ENCODE data around the gene SMCO4.

The SMCO4 gene

GRCh38 chr11:93543292-93543977 is at the start of gene SMCO4:
Gene SMCO4, minus strand, starts transcription at chr11:93543391. Its CDS starts 64,202 bp downstream, at chr11:93479189.
- H3K36me3 ChIP-seq (ENCODE audit: insufficient read depth, low read length): no peaks in the 10 kb centered on the region
- H3K4me3 ChIP-seq (ENCODE audit: low read depth, low read length, poor library complexity, severe bottlenecking): peak within 1 kb of the TSS; percentile 68
- peak within 1 kb of the TSS; percentile 60; the same call in 1 of the 2 replicates for H3K9ac ChIP-seq (ENCODE audit: low read length)
- peak within 1 kb of the TSS; percentile 98 for H3K4me2 ChIP-seq (ENCODE audit: low read length)
- H3K79me2 ChIP-seq (ENCODE audit: insufficient read depth, low read length): no peaks in the 10 kb centered on the region
- no peak within 1 kb of the TSS for H3K27ac ChIP-seq (ENCODE audit: low read depth, low read length, poor library complexity, severe bottlenecking)
- H3K9me2 ChIP-seq (ENCODE audit: low read depth, low read length): no peaks in the 10 kb centered on the region
- peak within 1 kb of the TSS; percentile 96; the same call in 1 of the 2 replicates for H2AFZ ChIP-seq (ENCODE audit: low read length)
- TF ChIP-seq EZH2 (IDR thresholded peaks at IDR 0.05; ENCODE audit: borderline replicate concordance, low read length): no peak
- peak; percentile 50 for TF ChIP-seq CTCF (IDR thresholded peaks at IDR 0.05; ENCODE audit: low read length)
- H3K4me1 ChIP-seq (ENCODE audit: insufficient read depth, low read length, severe bottlenecking): peaks cover 16% of the 10 kb centered on the region
- H3K27me3 ChIP-seq (ENCODE audit: insufficient read depth, low read length): no peaks in the 10 kb centered on the region
- no peaks in the 10 kb centered on the region for H3K9me3 ChIP-seq (ENCODE audit: low read length)
- no peaks in the 10 kb centered on the region for H3F3A ChIP-seq (ENCODE audit: insufficient read depth, low read length)
- H4K20me1 ChIP-seq (ENCODE audit: insufficient read depth, low read length): no peaks in the 10 kb centered on the region

- Histone ChIP-seq H3K27ac (ENCODE audit: low read depth, low read length, poor library complexity, severe bottlenecking) (no peak overlapping the region), H3K9me3 (ENCODE audit: low read length) (no peaks in the 10 kb centered on the region), H4K20me1 (ENCODE audit: insufficient read depth, low read length) (no peaks in the 10 kb centered on the region), H3K79me2 (ENCODE audit: insufficient read depth, low read length) (no peaks in the 10 kb centered on the region), H3K36me3 (ENCODE audit: insufficient read depth, low read length) (no peaks in the 10 kb centered on the region), H2AFZ (ENCODE audit: low read length) (no peak overlapping the region), H3F3A (ENCODE audit: insufficient read depth, low read length) (no peaks in the 10 kb centered on the region), H3K4me2 (ENCODE audit: low read length) (no peak overlapping the region), H3K4me1 (ENCODE audit: insufficient read depth, low read length, severe bottlenecking) (no peaks in the 10 kb centered on the region), H3K9me2 (ENCODE audit: low read depth, low read length) (no peaks in the 10 kb centered on the region), H3K4me3 (ENCODE audit: low read depth, low read length, poor library complexity, severe bottlenecking) (no peak overlapping the region), H3K9ac (ENCODE audit: low read length) (no peak overlapping the region), H3K27me3 (ENCODE audit: insufficient read depth, low read length) (no peaks in the 10 kb centered on the region)
- TF ChIP-seq CTCF (IDR thresholded peaks at IDR 0.05; ENCODE audit: low read length) (no peak), EZH2 (IDR thresholded peaks at IDR 0.05; ENCODE audit: borderline replicate concordance, low read length) (no peak)
These were observed 48.2 kb upstream of the SMCO4 start for GRCh38 chr11:93591247-93591898.

- no peak overlapping the region for H3K4me2 ChIP-seq (ENCODE audit: low read length)
- no peak overlapping the region for H2AFZ ChIP-seq (ENCODE audit: low read length)
- H3K4me3 ChIP-seq (ENCODE audit: low read depth, low read length, poor library complexity, severe bottlenecking): no peak overlapping the region
- H4K20me1 ChIP-seq (ENCODE audit: insufficient read depth, low read length): no peaks in the 10 kb centered on the region
- no peaks in the 10 kb centered on the region for H3F3A ChIP-seq (ENCODE audit: insufficient read depth, low read length)
- no peaks in the 10 kb centered on the region for H3K9me3 ChIP-seq (ENCODE audit: low read length)
- H3K27me3 ChIP-seq (ENCODE audit: insufficient read depth, low read length): no peaks in the 10 kb centered on the region
- no peaks in the 10 kb centered on the region for H3K79me2 ChIP-seq (ENCODE audit: insufficient read depth, low read length)
- H3K27ac ChIP-seq (ENCODE audit: low read depth, low read length, poor library complexity, severe bottlenecking): no peak overlapping the region
- H3K36me3 ChIP-seq (ENCODE audit: insufficient read depth, low read length): no peaks in the 10 kb centered on the region
- no peak overlapping the region for H3K9ac ChIP-seq (ENCODE audit: low read length)
- no peaks in the 10 kb centered on the region for H3K4me1 ChIP-seq (ENCODE audit: insufficient read depth, low read length, severe bottlenecking)
- no peaks in the 10 kb centered on the region for H3K9me2 ChIP-seq (ENCODE audit: low read depth, low read length)
- TF ChIP-seq EZH2 (IDR thresholded peaks at IDR 0.05; ENCODE audit: borderline replicate concordance, low read length) (no peak), CTCF (IDR thresholded peaks at IDR 0.05; ENCODE audit: low read length) (no peak)
These were observed 46.2 kb upstream of the SMCO4 start for GRCh38 chr11:93589347-93589746.

All from OCI-LY1 (cell line).